Measurements from ENCODE around the gene ITGB1.

Gene ITGB1

GRCh38 chr10:32964270-32964669, 6.2 kb upstream of the ITGB1 start:
- DNase-seq (ENCODE audit: low read depth): peak; percentile 68
- H3K4me3 ChIP-seq (ENCODE audit: low read length): no peak overlapping the region
- TF ChIP-seq, protein P1, sequence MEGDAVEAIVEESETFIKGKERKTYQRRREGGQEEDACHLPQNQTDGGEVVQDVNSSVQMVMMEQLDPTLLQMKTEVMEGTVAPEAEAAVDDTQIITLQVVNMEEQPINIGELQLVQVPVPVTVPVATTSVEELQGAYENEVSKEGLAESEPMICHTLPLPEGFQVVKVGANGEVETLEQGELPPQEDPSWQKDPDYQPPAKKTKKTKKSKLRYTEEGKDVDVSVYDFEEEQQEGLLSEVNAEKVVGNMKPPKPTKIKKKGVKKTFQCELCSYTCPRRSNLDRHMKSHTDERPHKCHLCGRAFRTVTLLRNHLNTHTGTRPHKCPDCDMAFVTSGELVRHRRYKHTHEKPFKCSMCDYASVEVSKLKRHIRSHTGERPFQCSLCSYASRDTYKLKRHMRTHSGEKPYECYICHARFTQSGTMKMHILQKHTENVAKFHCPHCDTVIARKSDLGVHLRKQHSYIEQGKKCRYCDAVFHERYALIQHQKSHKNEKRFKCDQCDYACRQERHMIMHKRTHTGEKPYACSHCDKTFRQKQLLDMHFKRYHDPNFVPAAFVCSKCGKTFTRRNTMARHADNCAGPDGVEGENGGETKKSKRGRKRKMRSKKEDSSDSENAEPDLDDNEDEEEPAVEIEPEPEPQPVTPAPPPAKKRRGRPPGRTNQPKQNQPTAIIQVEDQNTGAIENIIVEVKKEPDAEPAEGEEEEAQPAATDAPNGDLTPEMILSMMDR (conservative IDR thresholded peaks at IDR 0.05; ENCODE audit: low read length): no peak

GRCh38 chr10:32963096-32963495, 5.1 kb upstream of the ITGB1 start:
- peak; percentile 80 for DNase-seq (ENCODE audit: low read depth)
- no peak overlapping the region for H3K4me3 ChIP-seq (ENCODE audit: low read length)
- TF ChIP-seq, protein P1 (conservative IDR thresholded peaks at IDR 0.05; ENCODE audit: low read length): no peak

DNA sequence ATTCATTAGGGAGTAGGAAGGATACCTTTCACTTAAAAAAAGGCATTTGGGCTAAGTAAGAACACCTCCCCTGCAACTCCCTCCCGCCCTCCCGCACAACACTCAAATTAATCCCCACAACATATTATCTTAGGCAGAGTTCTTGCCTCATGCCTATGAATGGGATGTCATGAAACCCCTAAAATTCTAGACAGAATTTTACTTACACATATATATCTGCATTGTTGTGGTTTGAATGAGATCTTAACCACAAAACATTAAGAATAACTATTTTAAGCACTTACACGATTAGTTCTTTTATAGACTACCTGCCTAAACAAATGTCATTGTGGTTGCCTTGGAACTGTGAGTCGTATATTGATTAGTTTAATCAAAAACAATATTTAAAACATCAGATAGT, 4.5 kb upstream of the ITGB1 start:
- TF ChIP-seq, protein P1 (conservative IDR thresholded peaks at IDR 0.05; ENCODE audit: low read length): no peak
- H3K4me3 ChIP-seq (ENCODE audit: low read length): peak overlapping the region; percentile 12; the same call in 1 of the 2 replicates
- DNase-seq (ENCODE audit: low read depth): no peak

- H3K4me3 ChIP-seq (ENCODE audit: low read length): peak overlapping the region; percentile 12
- DNase-seq (ENCODE audit: low read depth): peak; percentile 87
- TF ChIP-seq, protein P1 (conservative IDR thresholded peaks at IDR 0.05; ENCODE audit: low read length): peak; percentile 42
Observed at GRCh38 chr10:32961895-32962369, 3.9 kb upstream of the ITGB1 start.

DNA sequence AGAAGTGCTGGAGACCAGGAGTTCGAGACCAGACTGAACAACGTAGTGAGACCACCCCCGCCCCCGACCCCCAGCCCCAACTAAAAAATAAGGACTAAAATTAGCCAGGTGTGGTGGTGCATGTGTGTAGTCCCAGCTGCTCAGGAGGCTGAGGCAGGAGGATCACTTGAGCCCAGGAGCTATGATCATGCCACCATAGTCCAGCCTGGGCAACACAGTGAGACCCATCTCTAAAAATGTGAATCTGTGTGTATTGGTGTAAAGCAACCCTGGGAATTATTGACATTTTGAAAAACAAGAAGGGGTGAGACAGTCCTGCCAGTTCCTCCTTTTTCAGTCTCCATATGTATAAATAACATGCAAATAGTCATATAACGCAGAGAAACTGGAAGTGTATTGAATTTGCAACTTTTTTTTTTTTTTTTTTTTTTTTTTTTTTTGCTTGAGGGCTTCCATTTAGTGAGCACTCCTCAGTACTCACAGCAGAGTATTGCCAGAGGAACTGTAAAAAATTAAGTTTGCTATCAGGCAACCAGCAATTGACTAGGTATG, 3.4 kb upstream of the ITGB1 start:
- no peak overlapping the region for H3K4me3 ChIP-seq (ENCODE audit: low read length)
- TF ChIP-seq, protein P1 (conservative IDR thresholded peaks at IDR 0.05; ENCODE audit: low read length): no peak
- DNase-seq (ENCODE audit: low read depth): no peak

GRCh38 chr10:32960022-32960421, 2.0 kb upstream of the ITGB1 start:
- DNase-seq (ENCODE audit: low read depth): no peak
- TF ChIP-seq, protein P1 (conservative IDR thresholded peaks at IDR 0.05; ENCODE audit: low read length): no peak
- H3K4me3 ChIP-seq (ENCODE audit: low read length): peak overlapping the region; percentile 87

Data from AG10803 (cell line).